ENCODE data around the gene ATOX1. TPM values are rescaled to one million over a fixed set of nuclear protein-coding genes. Genes with fewer than 3 reads are reported as not detected.
"Not testable (repeated sequence)": the region's sequence is repeated elsewhere in the genome, so short reads cannot be mapped to it uniquely, and the experiment has no call there.

The ATOX1 gene
- total and polyA plus RNA-seq, 2 experiments from 2014 or later, result 118 to 134 TPM

- Histone ChIP-seq H3K36me3 (ENCODE audit: insufficient read depth) (peaks cover 7% of the 10 kb centered on the region), H3F3A (replicated peaks; ENCODE audit: low read depth) (no peaks in the 10 kb centered on the region), H3K27me3 (ENCODE audit: insufficient read depth) (no peaks in the 10 kb centered on the region), H3K4me3 (no peak overlapping the region), H3K9me2 (ENCODE audit: insufficient read depth) (no peaks in the 10 kb centered on the region), H3K79me2 (replicated peaks; ENCODE audit: insufficient read depth) (peaks cover 100% of the 10 kb centered on the region), H3K4me2 (no peak overlapping the region), H4K20me1 (replicated peaks; ENCODE audit: insufficient read depth) (peaks cover 87% of the 10 kb centered on the region), H3K4me1 (ENCODE audit: insufficient read depth) (peaks cover 49% of the 10 kb centered on the region), H3K27ac (ENCODE audit: low read depth) (peak overlapping the region; percentile 36; the same call in 1 of the 2 replicates), H2AFZ (no peak overlapping the region)
- ATAC-seq, result peak; percentile 32; the same call in 2 of the 3 replicates
- H3K4me3 Mint-ChIP-seq, result no peak overlapping the region
- peaks cover 51% of the 10 kb centered on the region for H3K4me1 Mint-ChIP-seq
- no peaks in the 10 kb centered on the region for H3K9me3 Mint-ChIP-seq
- H3K36me3 Mint-ChIP-seq (ENCODE audit: low read depth), result peaks cover 32% of the 10 kb centered on the region
- no peak overlapping the region for H3K27ac Mint-ChIP-seq
- TF ChIP-seq ZNF331 (CRISPR knock-in tag; IDR thresholded peaks at IDR 0.05; ENCODE audit: low read depth) (no peak), JUNB (IDR thresholded peaks at IDR 0.05; ENCODE audit: unreplicated experiment) (no peak), ZNF462 (CRISPR knock-in tag; IDR thresholded peaks at IDR 0.05) (no peak), CTCF (conservative IDR thresholded peaks at IDR 0.05; ENCODE audit: low read depth in 2 of 2) (no peak), ZNF114 (CRISPR knock-in tag; IDR thresholded peaks at IDR 0.05) (no peak), POLR2AphosphoS5 (IDR thresholded peaks at IDR 0.05; ENCODE audit: low read depth) (no peak), EZH2 (IDR thresholded peaks at IDR 0.05; ENCODE audit: low read depth, unreplicated experiment) (no peak), REST (IDR thresholded peaks at IDR 0.05; ENCODE audit: unreplicated experiment) (no peak)
- DNase-seq (ENCODE audit: low spot score), result peak; percentile 38
- peaks cover 5% of the 10 kb centered on the region for H3K27me3 Mint-ChIP-seq (ENCODE audit: insufficient read depth, low read depth, poor library complexity)
Measured at GRCh38 chr5:151784141-151784540, 25.7 kb upstream of the ATOX1 start.

- H3K79me2 ChIP-seq (replicated peaks; ENCODE audit: insufficient read depth), result peaks cover 100% of the 10 kb centered on the region
- H3K9me3 Mint-ChIP-seq; H3F3A ChIP-seq (replicated peaks; ENCODE audit: low read depth); H3K27me3 ChIP-seq (ENCODE audit: insufficient read depth); H2AFZ ChIP-seq; H3K27me3 Mint-ChIP-seq (ENCODE audit: insufficient read depth, low read depth, poor library complexity); H3K27ac ChIP-seq (ENCODE audit: low read depth); H3K9me2 ChIP-seq (ENCODE audit: insufficient read depth); H3K4me3 ChIP-seq; H3K4me3 Mint-ChIP-seq; DNase-seq (ENCODE audit: low spot score); H3K27ac Mint-ChIP-seq; H3K4me2 ChIP-seq; ATAC-seq; H3K36me3 ChIP-seq (ENCODE audit: insufficient read depth): not testable (repeated sequence)
- H3K4me1 ChIP-seq (ENCODE audit: insufficient read depth), result peaks cover 53% of the 10 kb centered on the region
- Mint-ChIP-seq H3K4me1 (peaks cover 55% of the 10 kb centered on the region), H3K36me3 (ENCODE audit: low read depth) (peaks cover 32% of the 10 kb centered on the region; the same call in 2 of the 3 replicates)
- H4K20me1 ChIP-seq (replicated peaks; ENCODE audit: insufficient read depth), result peaks cover 88% of the 10 kb centered on the region
Measured at GRCh38 chr5:151783664-151784063, 25.2 kb upstream of the ATOX1 start.

Data from GM23338 (cell line).